ENCODE data around the gene BTBD9. TPM values are rescaled to one million over a fixed set of nuclear protein-coding genes. Genes with fewer than 3 reads are reported as not detected.

BTBD9 gene
- total and polyA plus RNA-seq, 3 donors from 2014 or later = 11.4 to 32.8 (median 29.5) TPM

DNA sequence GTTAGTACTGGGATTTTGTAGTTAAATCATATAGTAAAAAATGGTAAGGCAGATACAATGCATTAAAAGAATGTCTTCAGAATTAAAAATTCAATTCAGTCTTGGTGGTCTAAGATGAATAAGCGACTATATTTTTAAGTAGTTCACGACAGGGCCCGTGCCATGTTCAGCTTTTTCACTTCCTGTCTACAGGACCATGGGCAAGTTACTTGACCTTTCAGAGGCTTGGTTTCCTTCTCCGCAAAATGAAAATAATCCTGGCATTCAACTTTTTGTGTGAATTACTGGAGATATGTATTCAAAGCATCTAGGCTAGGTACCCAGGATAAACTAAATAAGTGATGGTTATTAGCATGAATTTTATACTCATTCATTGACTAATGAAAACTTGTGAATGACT, 216.0 kb downstream of the BTBD9 start:
- Histone ChIP-seq H3K27ac (no peak overlapping the region), H3K4me1 (no peaks in the 10 kb centered on the region), H3K4me3 (no peak overlapping the region), H3K9me3 (no peaks in the 10 kb centered on the region), H3K36me3 (ENCODE audit: low read depth, missing control alignments) (no peaks in the 10 kb centered on the region), H3K27me3 (no peaks in the 10 kb centered on the region)
- DNase-seq = no peak
- WGBS, 2 donors = 60 to 79% methylated on average over 4 of the region's 4 CpGs
- no peak for TF ChIP-seq POLR2A (IDR thresholded peaks at IDR 0.05)
- TF ChIP-seq, protein P1, sequence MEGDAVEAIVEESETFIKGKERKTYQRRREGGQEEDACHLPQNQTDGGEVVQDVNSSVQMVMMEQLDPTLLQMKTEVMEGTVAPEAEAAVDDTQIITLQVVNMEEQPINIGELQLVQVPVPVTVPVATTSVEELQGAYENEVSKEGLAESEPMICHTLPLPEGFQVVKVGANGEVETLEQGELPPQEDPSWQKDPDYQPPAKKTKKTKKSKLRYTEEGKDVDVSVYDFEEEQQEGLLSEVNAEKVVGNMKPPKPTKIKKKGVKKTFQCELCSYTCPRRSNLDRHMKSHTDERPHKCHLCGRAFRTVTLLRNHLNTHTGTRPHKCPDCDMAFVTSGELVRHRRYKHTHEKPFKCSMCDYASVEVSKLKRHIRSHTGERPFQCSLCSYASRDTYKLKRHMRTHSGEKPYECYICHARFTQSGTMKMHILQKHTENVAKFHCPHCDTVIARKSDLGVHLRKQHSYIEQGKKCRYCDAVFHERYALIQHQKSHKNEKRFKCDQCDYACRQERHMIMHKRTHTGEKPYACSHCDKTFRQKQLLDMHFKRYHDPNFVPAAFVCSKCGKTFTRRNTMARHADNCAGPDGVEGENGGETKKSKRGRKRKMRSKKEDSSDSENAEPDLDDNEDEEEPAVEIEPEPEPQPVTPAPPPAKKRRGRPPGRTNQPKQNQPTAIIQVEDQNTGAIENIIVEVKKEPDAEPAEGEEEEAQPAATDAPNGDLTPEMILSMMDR (IDR thresholded peaks at IDR 0.05) = no peak
- intact Hi-C loops (cut with DNase I; ENCODE audit: low total_unique reads) = no loop called here

DNA sequence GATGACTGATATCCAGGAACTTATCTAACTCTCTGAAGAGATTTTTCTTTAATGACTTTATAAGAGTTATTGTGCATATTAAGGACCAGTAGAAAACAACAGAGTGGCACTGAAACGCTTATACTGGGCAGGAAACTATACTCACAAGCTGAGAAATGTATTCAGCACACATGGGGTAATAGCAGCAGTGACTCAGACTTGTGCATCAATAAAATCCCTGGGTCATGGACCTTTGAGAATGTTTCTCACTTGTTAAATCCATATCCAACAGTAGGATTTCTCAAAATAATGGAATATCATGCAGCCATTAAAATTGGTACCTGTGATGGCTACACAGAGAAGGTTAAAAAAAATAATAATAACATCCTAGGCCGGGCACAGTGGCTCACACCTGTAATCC, 219.5 kb downstream of the BTBD9 start:
- no peaks in the 10 kb centered on the region for H3K36me3 ChIP-seq (ENCODE audit: low read depth, missing control alignments)
- DNase-seq = no peak
- no peak overlapping the region for H3K27ac ChIP-seq
- WGBS, 2 donors = 85 to 99% methylated on average over 2 of the region's 2 CpGs
- no peaks in the 10 kb centered on the region for H3K4me1 ChIP-seq
- H3K9me3 ChIP-seq = no peaks in the 10 kb centered on the region
- H3K4me3 ChIP-seq = no peak overlapping the region
- intact Hi-C loops (cut with DNase I; ENCODE audit: low total_unique reads) = no loop called here
- no peaks in the 10 kb centered on the region for H3K27me3 ChIP-seq
- TF ChIP-seq, protein P1 (IDR thresholded peaks at IDR 0.05) = no peak
- no peak for TF ChIP-seq POLR2A (IDR thresholded peaks at IDR 0.05)

DNA sequence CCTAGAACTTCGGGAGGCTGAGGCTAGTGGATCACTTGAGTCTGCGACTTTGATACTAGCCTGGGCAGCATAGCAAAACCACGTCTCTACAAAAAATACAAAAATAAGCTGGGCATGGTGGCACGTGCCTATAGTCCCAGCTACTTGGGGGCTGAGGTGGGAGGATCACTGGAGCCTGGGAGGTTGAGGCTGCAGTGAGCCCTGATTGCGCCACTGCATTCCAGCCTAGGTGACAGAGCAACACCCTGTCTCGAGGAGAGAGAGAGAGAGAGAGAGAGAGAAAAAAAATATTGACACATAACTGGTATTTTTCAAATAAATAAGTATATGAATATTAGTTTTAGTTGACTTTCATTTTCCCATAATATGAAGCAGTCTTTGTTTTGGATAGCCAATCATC, 222.2 kb downstream of the BTBD9 start:
- no peak for DNase-seq
- Histone ChIP-seq H3K36me3 (ENCODE audit: low read depth, missing control alignments) (no peaks in the 10 kb centered on the region), H3K4me3 (no peak overlapping the region), H3K27ac (no peak overlapping the region), H3K27me3 (no peaks in the 10 kb centered on the region), H3K9me3 (no peaks in the 10 kb centered on the region), H3K4me1 (no peaks in the 10 kb centered on the region)
- TF ChIP-seq, protein P1 (IDR thresholded peaks at IDR 0.05) = no peak
- TF ChIP-seq POLR2A (IDR thresholded peaks at IDR 0.05) = no peak
- WGBS, 2 donors = 91 to 95% methylated on average over 6 of the region's 6 CpGs
- intact Hi-C loops (cut with DNase I; ENCODE audit: low total_unique reads) = no loop called here

DNA sequence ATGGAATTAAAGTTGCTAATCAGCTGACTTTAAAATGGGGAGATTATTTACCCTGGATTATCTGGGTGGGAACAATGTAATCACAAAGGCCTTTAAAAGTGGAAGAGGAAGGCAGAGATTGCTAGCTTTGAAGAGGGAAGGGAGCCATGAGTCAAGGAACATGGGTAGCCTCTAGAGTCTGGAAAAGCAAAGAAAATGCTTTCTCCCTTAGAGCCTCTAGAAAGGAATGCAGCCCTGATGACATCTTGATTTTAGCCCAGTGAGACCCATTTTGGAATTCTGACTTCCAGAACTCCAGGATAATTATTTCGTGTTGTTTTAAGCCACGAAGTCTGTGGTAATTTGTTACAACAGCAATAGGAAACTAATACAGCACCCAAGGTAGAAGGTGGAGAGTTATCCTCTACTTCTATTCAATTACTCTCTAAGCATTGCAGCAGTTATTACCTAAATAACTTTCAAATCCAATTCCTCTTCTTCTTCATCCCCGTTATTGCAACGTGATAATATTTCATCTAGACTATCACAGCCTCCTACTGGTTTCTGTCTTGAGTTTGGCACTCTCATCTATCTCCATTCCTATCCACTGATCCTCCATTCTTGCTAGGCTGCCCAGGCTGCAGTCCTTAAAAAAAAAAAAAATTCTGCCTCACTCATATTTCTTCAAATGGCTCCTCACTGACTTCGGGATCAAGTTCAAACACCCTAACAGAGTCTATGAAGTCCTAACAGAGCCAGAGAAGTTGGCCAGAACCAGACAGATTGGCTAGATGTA, 224.3 kb downstream of the BTBD9 start:
- H3K9me3 ChIP-seq = no peaks in the 10 kb centered on the region
- WGBS, 2 donors = 86 to 90% methylated on average over 5 of the region's 5 CpGs
- no peaks in the 10 kb centered on the region for H3K4me1 ChIP-seq
- H3K4me3 ChIP-seq = no peak overlapping the region
- TF ChIP-seq, protein P1 (IDR thresholded peaks at IDR 0.05) = no peak
- no peak for TF ChIP-seq POLR2A (IDR thresholded peaks at IDR 0.05)
- DNase-seq = no peak
- H3K36me3 ChIP-seq (ENCODE audit: low read depth, missing control alignments) = no peaks in the 10 kb centered on the region
- H3K27ac ChIP-seq = no peak overlapping the region
- H3K27me3 ChIP-seq = no peaks in the 10 kb centered on the region
- intact Hi-C loops (cut with DNase I; ENCODE audit: low total_unique reads) = no loop called here
